GM12872 (cell line): ENCODE data around the gene ARL15.

Source experiments
- CTCF ChIP-seq: IDR thresholded peaks from 3 replicates; pipeline ENCODE4 v1.5.1; 2011; ENCODE audit warnings: low read depth, mild to moderate bottlenecking, low read length, moderate library complexity; ENCODE audit not compliant: insufficient read depth

Gene ARL15

GRCh38 chr5:54211912-54212311 is 98.5 kb downstream of the ARL15 start:
- no peak for TF ChIP-seq CTCF

DNA sequence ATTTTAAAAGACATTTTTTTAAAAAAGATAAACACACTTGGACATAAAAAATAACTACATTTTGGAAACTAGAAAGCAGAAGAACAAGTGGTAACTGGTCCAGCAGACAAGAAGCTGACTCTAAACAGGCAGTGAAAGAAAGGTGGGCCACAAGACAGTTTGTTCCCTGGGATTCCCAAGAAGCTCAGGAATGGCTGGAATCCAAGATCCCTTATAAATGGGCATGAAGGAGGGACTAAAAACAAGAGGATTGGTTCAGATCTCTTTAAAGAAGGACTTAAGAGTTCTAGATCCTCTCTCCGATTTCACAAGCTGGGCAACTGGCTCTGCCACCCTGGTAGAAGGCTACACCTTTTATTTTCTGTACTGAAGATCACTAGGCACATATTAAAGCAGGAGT is 102.8 kb downstream of the ARL15 start:
- no peak for TF ChIP-seq CTCF

DNA sequence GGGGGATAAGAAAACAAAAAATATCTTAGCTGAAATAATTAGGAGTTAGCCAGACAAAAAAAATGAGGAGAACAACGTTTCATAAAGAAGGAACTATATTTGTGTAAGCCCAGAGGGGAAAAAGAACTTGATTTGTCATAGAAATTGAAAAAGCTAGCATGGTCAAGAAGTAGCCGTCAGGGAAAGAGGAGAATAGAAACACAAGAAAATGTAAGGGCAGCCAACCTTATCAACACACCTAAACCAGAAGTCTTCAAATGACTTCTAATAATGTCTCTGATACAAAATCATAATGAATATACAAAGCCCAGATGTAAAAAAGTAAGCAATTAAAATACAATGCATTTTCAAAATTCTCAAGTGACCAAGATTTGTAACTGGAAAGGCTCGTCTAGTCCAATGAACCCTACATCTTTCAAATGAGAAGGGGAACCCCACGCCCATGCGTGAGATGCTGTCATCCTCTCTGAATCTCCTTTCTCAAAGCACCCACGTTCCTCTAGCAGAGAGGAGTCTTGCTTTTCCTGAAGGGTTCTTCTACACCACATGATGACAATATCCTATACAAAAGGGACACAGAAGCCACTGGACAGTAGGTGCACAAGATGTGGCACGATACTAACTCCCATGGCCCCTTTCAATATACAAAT is 103.7 kb downstream of the ARL15 start:
- TF ChIP-seq CTCF, result no peak

DNA sequence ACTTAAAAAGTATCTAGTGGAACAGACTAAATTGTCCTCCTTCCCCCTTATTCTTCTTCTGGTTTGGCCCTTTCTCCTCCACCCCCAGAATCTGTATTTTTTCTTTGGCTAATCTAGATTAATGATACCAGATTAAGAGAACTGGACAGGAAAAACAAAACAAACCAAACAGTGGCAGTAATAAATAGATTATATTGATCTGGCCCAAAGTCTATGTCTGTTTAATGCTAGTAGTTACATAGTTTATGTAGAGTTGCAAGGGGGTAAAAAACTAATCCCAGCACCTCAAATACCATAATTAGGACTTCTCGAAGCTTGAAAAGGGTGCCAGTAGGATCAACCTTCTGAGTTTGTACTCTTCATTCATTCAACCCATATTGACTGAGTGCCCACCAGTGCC is 104.5 kb downstream of the ARL15 start:
- TF ChIP-seq CTCF, result no peak

GRCh38 chr5:54205453-54205852 is 104.9 kb downstream of the ARL15 start:
- no peak for TF ChIP-seq CTCF

DNA sequence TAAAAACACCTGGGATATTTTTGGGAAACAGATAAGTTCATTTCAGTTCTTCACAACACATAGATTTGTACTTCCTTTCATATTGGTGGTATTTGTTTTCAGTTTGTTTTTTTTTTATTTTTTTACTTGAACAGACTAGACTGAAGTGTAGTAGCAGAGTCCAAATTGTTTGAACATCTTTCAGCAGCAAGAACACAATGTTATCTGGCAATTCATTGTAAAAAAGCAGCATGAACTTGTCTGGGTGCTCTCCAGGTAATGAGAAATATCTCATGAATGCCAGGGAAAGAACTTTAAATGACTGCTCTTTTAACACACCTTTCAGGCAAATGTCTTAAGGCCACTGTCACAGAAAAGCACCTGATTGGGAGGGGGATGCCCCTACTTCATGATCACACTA is 113.4 kb downstream of the ARL15 start:
- TF ChIP-seq CTCF, result no peak

- no peak for TF ChIP-seq CTCF
Observed at GRCh38 chr5:54195701-54196100, 114.7 kb downstream of the ARL15 start.
